ENCODE results near the gene FAM174C.
"Not testable (repeated sequence)": the region's sequence is repeated elsewhere in the genome, so short reads cannot be mapped to it uniquely, and the experiment has no call there.

The FAM174C gene

GRCh38 chr19:1288833-1289685 lies 13.7 kb downstream of the FAM174C start:
- DNase-seq: no peak

- DNase-seq: no peak
Observed at GRCh38 chr19:1289686-1290025, 14.3 kb downstream of the FAM174C start.

- no peak for DNase-seq
Observed at GRCh38 chr19:1290196-1290702, 14.9 kb downstream of the FAM174C start.

GRCh38 chr19:1290703-1291651 lies 15.6 kb downstream of the FAM174C start:
- DNase-seq: no peak

GRCh38 chr19:1291761-1292418 lies 16.6 kb downstream of the FAM174C start:
- no peak for DNase-seq

GRCh38 chr19:1292419-1293151 lies 17.3 kb downstream of the FAM174C start:
- DNase-seq: no peak

GRCh38 chr19:1293782-1294604 lies 18.7 kb downstream of the FAM174C start:
- no peak for DNase-seq

GRCh38 chr19:1294688-1295087 lies 19.4 kb downstream of the FAM174C start:
- no peak for DNase-seq

GRCh38 chr19:1295169-1296012 lies 20.1 kb downstream of the FAM174C start:
- peak; percentile 38 for DNase-seq

GRCh38 chr19:1296078-1296477 lies 20.7 kb downstream of the FAM174C start:
- no peak for DNase-seq

GRCh38 chr19:1296575-1297271 lies 21.4 kb downstream of the FAM174C start:
- DNase-seq: no peak

- no peak for DNase-seq
Observed at GRCh38 chr19:1298235-1298634, 22.9 kb downstream of the FAM174C start.

- no peak for DNase-seq
Observed at GRCh38 chr19:1299801-1300200, 24.5 kb downstream of the FAM174C start.

GRCh38 chr19:1300744-1301490 lies 25.6 kb downstream of the FAM174C start:
- no peak for DNase-seq

GRCh38 chr19:1302533-1303239 lies 27.4 kb downstream of the FAM174C start:
- DNase-seq: no peak

- no peak for DNase-seq
Observed at GRCh38 chr19:1304197-1304924, 29.0 kb downstream of the FAM174C start.

- DNase-seq: not testable (repeated sequence)
Observed at GRCh38 chr19:1305354-1305753, 30.0 kb downstream of the FAM174C start.

- DNase-seq: no peak
Observed at GRCh38 chr19:1307320-1307719, 32.0 kb downstream of the FAM174C start.

All from activated naive CD4-positive, alpha-beta T cell treated with Interleukin-2 at 50 U/mL for 16 hours (primary cell).